HG03378 (cell line): ENCODE data around the gene AOC2.
"Not testable (repeated sequence)": the region's sequence is repeated elsewhere in the genome, so short reads cannot be mapped to it uniquely, and the experiment has no call there.

Source experiments
- ATAC-seq: cut with Tn5 transposase; IDR thresholded peaks from one replicate; pipeline ENCODE4 v1.9.1; 2021; ENCODE audit warnings: mild to moderate bottlenecking, moderate library complexity; ENCODE audit not compliant: unreplicated experiment

Gene AOC2

GRCh38 chr17:42878924-42879595 lies 34.7 kb downstream of the AOC2 start:
- ATAC-seq, result no peak

GRCh38 chr17:42879596-42879985 lies 35.2 kb downstream of the AOC2 start:
- no peak for ATAC-seq

GRCh38 chr17:42880776-42881310 lies 36.5 kb downstream of the AOC2 start:
- no peak for ATAC-seq

- ATAC-seq, result not testable (repeated sequence)
Observed at GRCh38 chr17:42881706-42882105, 37.3 kb downstream of the AOC2 start.

- no peak for ATAC-seq
Observed at GRCh38 chr17:42882166-42882565, 37.8 kb downstream of the AOC2 start.

- no peak for ATAC-seq
Observed at GRCh38 chr17:42883802-42884558, 39.6 kb downstream of the AOC2 start.

GRCh38 chr17:42885806-42886205 lies 41.4 kb downstream of the AOC2 start:
- ATAC-seq, result not testable (repeated sequence)

- ATAC-seq, result no peak
Observed at GRCh38 chr17:42886283-42887176, 42.1 kb downstream of the AOC2 start.

- ATAC-seq, result no peak
Observed at GRCh38 chr17:42889809-42890208, 45.4 kb downstream of the AOC2 start.

GRCh38 chr17:42891539-42892152 lies 47.3 kb downstream of the AOC2 start:
- ATAC-seq, result no peak

GRCh38 chr17:42893359-42893758 lies 49.0 kb downstream of the AOC2 start:
- no peak for ATAC-seq

GRCh38 chr17:42894283-42895184 lies 50.2 kb downstream of the AOC2 start:
- ATAC-seq, result no peak

GRCh38 chr17:42895185-42895555 lies 50.8 kb downstream of the AOC2 start:
- no peak for ATAC-seq

- ATAC-seq, result no peak
Observed at GRCh38 chr17:42898147-42898811, 53.9 kb downstream of the AOC2 start.

GRCh38 chr17:42899981-42900380 lies 55.6 kb downstream of the AOC2 start:
- ATAC-seq, result not testable (repeated sequence)
